PFSK-1 (cell line): ENCODE measurements around the gene EEF1AKMT4.

Experiments used
- FOXP2 ChIP-seq: optimal IDR thresholded peaks from 2 replicates; pipeline ENCODE3; 2011; ENCODE audit warnings: borderline replicate concordance, control low read depth, inconsistent platforms; ENCODE audit not compliant: insufficient read depth; ENCODE audit errors: extremely low read length, extremely low read depth
- POLR2AphosphoS5 ChIP-seq: IDR thresholded peaks from 2 replicates; pipeline ENCODE4 v1.6.1; 2012; ENCODE audit warnings: low read depth, mild to moderate bottlenecking, control low read depth, low read length, moderate library complexity
- REST ChIP-seq, 2 experiments: IDR thresholded peaks; 2 replicates each; pipeline versions ENCODE4 v1.6.1 to v1.8.0; 2011 to 2012; ENCODE audit warnings: low read depth in 2 of 2, low read length in 2 of 2, control low read depth in 1 of 2, inconsistent platforms in 1 of 2, mild to moderate bottlenecking in 1 of 2, moderate library complexity in 1 of 2; ENCODE audit not compliant: insufficient read depth in 1 of 2
- SIN3A ChIP-seq: IDR thresholded peaks from 2 replicates; pipeline ENCODE4 v1.6.1; 2012; ENCODE audit warnings: mild to moderate bottlenecking, low read length, moderate library complexity, borderline replicate concordance; ENCODE audit not compliant: insufficient read depth
- TAF1 ChIP-seq: IDR thresholded peaks from 2 replicates; pipeline ENCODE4 v1.6.1; 2012; ENCODE audit warnings: low read length, control low read depth, borderline replicate concordance; ENCODE audit not compliant: insufficient read depth

Gene EEF1AKMT4

GRCh38 chr3:184261854-184262763 is 12.6 kb downstream of the EEF1AKMT4 start:
- TF ChIP-seq POLR2AphosphoS5 = no peak
- no peak for TF ChIP-seq TAF1
- TF ChIP-seq FOXP2 = no peak
- no peak for TF ChIP-seq REST (IDR thresholded peaks at IDR 0.05; ENCODE audit: insufficient read depth in 1 of 2, low read depth in 2 of 2, low read length in 2 of 2)
- no peak for TF ChIP-seq SIN3A

GRCh38 chr3:184262764-184263179 is 13.3 kb downstream of the EEF1AKMT4 start:
- TF ChIP-seq REST (IDR thresholded peaks at IDR 0.05; ENCODE audit: insufficient read depth in 1 of 2, low read depth in 2 of 2, low read length in 2 of 2) = no peak
- no peak for TF ChIP-seq FOXP2
- no peak for TF ChIP-seq SIN3A
- no peak for TF ChIP-seq POLR2AphosphoS5
- no peak for TF ChIP-seq TAF1

GRCh38 chr3:184272269-184272668 is 22.8 kb downstream of the EEF1AKMT4 start:
- TF ChIP-seq SIN3A = no peak
- no peak for TF ChIP-seq TAF1
- TF ChIP-seq POLR2AphosphoS5 = no peak
- no peak for TF ChIP-seq FOXP2
- TF ChIP-seq REST (IDR thresholded peaks at IDR 0.05; ENCODE audit: insufficient read depth in 1 of 2, low read depth in 2 of 2, low read length in 2 of 2) = no peak

GRCh38 chr3:184275381-184275701 is 25.9 kb downstream of the EEF1AKMT4 start:
- TF ChIP-seq SIN3A (no peak), TAF1 (no peak), FOXP2 (no peak), POLR2AphosphoS5 (no peak), REST (IDR thresholded peaks at IDR 0.05; ENCODE audit: insufficient read depth in 1 of 2, low read depth in 2 of 2, low read length in 2 of 2) (no peak)
